WTC11 (cell line): Measurements from ENCODE around the gene DNPEP. TPM values are rescaled to one million over a fixed set of nuclear protein-coding genes. Genes with fewer than 3 reads are reported as not detected.

ENCODE experiments used
- ATAC-seq: fragments of 200-7000 bp; cut with Tn5 transposase; 2 replicates; pipeline ENCODE4 v1.10.0; 2021; ENCODE audit warnings: mild to moderate bottlenecking, moderate library complexity
- CTCF ChIA-PET: fragments of 300-600 bp; sonication (Branson Sonifier 250); formaldehyde crosslinking; loops from one replicate; lab custom pipeline; 2021; ENCODE audit warnings: antibody characterized with exemption; lab: Charles Lee
- POLR2A ChIA-PET: fragments of 350-600 bp; sonication (Branson Sonifier 250); formaldehyde crosslinking; loops from one replicate; lab custom pipeline; 2021; ENCODE audit warnings: antibody characterized with exemption; lab: Charles Lee
- DNase-seq: peaks from one replicate; pipeline ENCODE4 v3.0.0; 2021; ENCODE audit warnings: low spot score
- H3K27ac Mint-ChIP-seq: 2 replicates; pipeline ENCODE4 v1.8.0; 2021; ENCODE audit warnings: mixed read lengths
- H3K27me3 Mint-ChIP-seq: 2 replicates; pipeline ENCODE4 v1.8.0; 2021; ENCODE audit warnings: low read depth, mild to moderate bottlenecking, moderate library complexity, mixed read lengths
- H3K36me3 Mint-ChIP-seq: 2 replicates; pipeline ENCODE4 v1.8.0; 2021; ENCODE audit warnings: mixed read lengths
- H3K4me1 Mint-ChIP-seq: 2 replicates; pipeline ENCODE4 v1.8.0; 2022; ENCODE audit warnings: mixed read lengths
- H3K4me3 Mint-ChIP-seq: 2 replicates; pipeline ENCODE4 v1.8.0; 2021; ENCODE audit warnings: mild to moderate bottlenecking, moderate library complexity, mixed read lengths
- H3K9me3 Mint-ChIP-seq: 2 replicates; pipeline ENCODE4 v1.8.0; 2021; ENCODE audit warnings: mixed read lengths
- CREB1 ChIP-seq: sonication (generic); formaldehyde crosslinking; IDR thresholded peaks from 2 replicates; pipeline ENCODE4 v1.8.0; 2023; ENCODE audit warnings: mild to moderate bottlenecking, missing genetic modification reagents
- CREM ChIP-seq: sonication (generic); formaldehyde crosslinking; IDR thresholded peaks from 2 replicates; pipeline ENCODE4 v1.8.1; 2022; ENCODE audit warnings: mild to moderate bottlenecking, missing genetic modification reagents, moderate library complexity
- E2F5 ChIP-seq: sonication (generic); formaldehyde crosslinking; IDR thresholded peaks from 2 replicates; pipeline ENCODE4 v1.8.1; 2022; ENCODE audit warnings: mild to moderate bottlenecking, moderate library complexity, missing genetic modification reagents
- FOXP4 ChIP-seq: sonication (generic); formaldehyde crosslinking; IDR thresholded peaks from 2 replicates; pipeline ENCODE4 v1.8.0; 2022; ENCODE audit warnings: mild to moderate bottlenecking, missing genetic modification reagents
- GABPB1 ChIP-seq: sonication (generic); formaldehyde crosslinking; IDR thresholded peaks from 2 replicates; pipeline ENCODE4 v1.8.1; 2023; ENCODE audit warnings: mild to moderate bottlenecking, missing genetic modification reagents
- GRHL2 ChIP-seq: fragments of 250-450 bp; sonication (Bioruptor Pico); IDR thresholded peaks from 2 replicates; pipeline ENCODE4 v1.8.0; 2022; ENCODE audit warnings: mild to moderate bottlenecking, moderate library complexity; ENCODE audit not compliant: insufficient replicate concordance, severe bottlenecking
- JAZF1 ChIP-seq: fragments of 250-450 bp; sonication (Bioruptor Pico); IDR thresholded peaks from 2 replicates; pipeline ENCODE4 v1.9.0; 2021; ENCODE audit warnings: moderate library complexity, mild to moderate bottlenecking, inconsistent platforms
- JUN ChIP-seq: sonication (generic); formaldehyde crosslinking; IDR thresholded peaks from 2 replicates; pipeline ENCODE4 v1.8.0; 2023; ENCODE audit warnings: mild to moderate bottlenecking, missing genetic modification reagents
- MXD4 ChIP-seq: fragments of 250-450 bp; sonication (Bioruptor Pico); IDR thresholded peaks from 2 replicates; pipeline ENCODE4 v1.8.0; 2021; ENCODE audit warnings: mild to moderate bottlenecking, moderate library complexity, borderline replicate concordance
- NFE2L1 ChIP-seq: sonication (generic); formaldehyde crosslinking; IDR thresholded peaks from 2 replicates; pipeline ENCODE4 v1.8.1; 2023; ENCODE audit warnings: missing genetic modification reagents
- NFYB ChIP-seq: sonication (generic); formaldehyde crosslinking; conservative IDR thresholded peaks from 2 replicates; pipeline ENCODE4 v1.8.0; 2022; ENCODE audit warnings: low read depth, missing genetic modification reagents
- NR1H2 ChIP-seq: sonication (generic); formaldehyde crosslinking; IDR thresholded peaks from 2 replicates; pipeline ENCODE4 v1.9.0; 2021; ENCODE audit warnings: mild to moderate bottlenecking, moderate library complexity, missing genetic modification reagents
- NR3C1 ChIP-seq: sonication (generic); formaldehyde crosslinking; conservative IDR thresholded peaks from 2 replicates; pipeline ENCODE4 v1.8.1; 2023; ENCODE audit warnings: low read depth, mild to moderate bottlenecking, missing genetic modification reagents
- SMAD3 ChIP-seq: sonication (generic); formaldehyde crosslinking; IDR thresholded peaks from 2 replicates; pipeline ENCODE4 v1.8.0; 2022; ENCODE audit warnings: missing genetic modification reagents, mild to moderate bottlenecking, borderline replicate concordance
- SP1 ChIP-seq: sonication (generic); formaldehyde crosslinking; conservative IDR thresholded peaks from 2 replicates; pipeline ENCODE4 v1.8.1; 2022; ENCODE audit warnings: missing genetic modification reagents
- TEAD1 ChIP-seq: sonication (generic); formaldehyde crosslinking; IDR thresholded peaks from 2 replicates; pipeline ENCODE4 v1.8.0; 2022; ENCODE audit warnings: mild to moderate bottlenecking, missing genetic modification reagents
- ZNF317 ChIP-seq: sonication (generic); formaldehyde crosslinking; IDR thresholded peaks from 2 replicates; pipeline ENCODE4 v1.8.1; 2023; ENCODE audit warnings: low read depth, mild to moderate bottlenecking, moderate library complexity, missing genetic modification reagents, borderline replicate concordance
- ZNF416 ChIP-seq: fragments of 250-450 bp; sonication (Bioruptor Pico); IDR thresholded peaks from 2 replicates; pipeline ENCODE4 v1.9.0; 2021; ENCODE audit warnings: mild to moderate bottlenecking, inconsistent platforms
- ZNF671 ChIP-seq: fragments of 250-450 bp; sonication (Bioruptor Pico); IDR thresholded peaks from 2 replicates; pipeline ENCODE4 v1.8.0; 2021; ENCODE audit warnings: mild to moderate bottlenecking
- total RNA-seq: library from RNA; stranded (reverse); gene quantifications from 3 replicates; pipeline ENCODE4 v1.2.3, GENCODE V29; 2021
- TF ChIP-seq, protein P1 (sequence below): sonication (generic); formaldehyde crosslinking; IDR thresholded peaks from 2 replicates; pipeline ENCODE4 v1.8.0; 2022; ENCODE audit warnings: mild to moderate bottlenecking, missing genetic modification reagents
- TF ChIP-seq, protein P2 (sequence below): sonication (generic); formaldehyde crosslinking; conservative IDR thresholded peaks from 2 replicates; pipeline ENCODE4 v1.8.1; 2022; ENCODE audit warnings: mild to moderate bottlenecking, missing genetic modification reagents
- TF ChIP-seq, protein P3 (sequence below): sonication (generic); formaldehyde crosslinking; IDR thresholded peaks from 2 replicates; pipeline ENCODE4 v1.8.1; 2022; ENCODE audit warnings: mild to moderate bottlenecking, missing genetic modification reagents, moderate library complexity, borderline replicate concordance
- TF ChIP-seq, protein P4 (sequence below): fragments of 250-450 bp; sonication (Bioruptor Pico); IDR thresholded peaks from 2 replicates; pipeline ENCODE4 v1.9.0; 2021; ENCODE audit warnings: mild to moderate bottlenecking
- TF ChIP-seq, protein P5 (sequence below): sonication (generic); formaldehyde crosslinking; IDR thresholded peaks from 2 replicates; pipeline ENCODE4 v1.8.1; 2023; ENCODE audit warnings: mild to moderate bottlenecking, missing genetic modification reagents

DNPEP gene
- total RNA-seq, 1 experiment from 2014 or later = 67.6 TPM

DNA sequence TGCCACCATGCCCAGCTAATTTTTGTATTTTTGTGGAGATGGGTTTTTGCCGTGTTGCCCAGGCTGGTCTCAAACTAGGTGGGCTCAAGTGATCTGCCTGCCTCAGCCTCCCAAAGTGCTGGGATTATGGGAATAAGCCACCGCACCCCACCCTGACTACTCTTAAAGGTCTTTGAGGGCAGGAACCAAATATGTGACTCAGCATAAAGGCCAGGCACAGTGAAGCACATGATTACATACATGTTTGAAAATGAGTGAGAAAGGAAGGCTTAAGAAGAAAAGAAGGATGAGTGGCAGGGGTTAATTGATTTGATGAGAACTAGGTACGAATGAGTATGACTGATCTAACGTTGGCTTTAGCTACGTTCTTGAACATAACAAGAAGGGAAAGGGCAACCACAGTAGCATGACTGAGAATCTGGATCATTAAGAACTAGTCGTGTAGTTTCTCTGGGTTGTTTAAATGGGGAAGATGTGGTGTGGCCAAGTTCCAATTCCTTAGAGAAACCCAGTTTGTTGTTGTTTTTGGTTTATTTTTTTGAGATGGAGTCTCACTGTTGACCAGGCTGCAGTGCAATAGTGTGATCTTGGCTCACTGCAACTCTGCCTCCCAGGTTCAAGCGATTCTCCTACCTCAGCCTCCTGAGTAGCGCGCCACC, 61.9 kb downstream of the DNPEP start (continued):
- TF ChIP-seq NFYB (CRISPR knock-in tag) = no peak

GRCh38 chr2:219325136-219325535, 62.6 kb downstream of the DNPEP start:
- Mint-ChIP-seq H3K9me3 (no peaks in the 10 kb centered on the region), H3K36me3 (no peaks in the 10 kb centered on the region), H3K27ac (no peak overlapping the region), H3K4me1 (no peaks in the 10 kb centered on the region), H3K4me3 (no peak overlapping the region), H3K27me3 (peaks cover 60% of the 10 kb centered on the region)
- POLR2A ChIA-PET = no interaction called here
- no peak for ATAC-seq
- TF ChIP-seq MXD4 (CRISPR knock-in tag) (no peak), E2F5 (no peak), ZNF317 (CRISPR knock-in tag) (no peak), SP1 (CRISPR knock-in tag) (no peak), ZNF671 (CRISPR knock-in tag) (no peak), NFE2L1 (CRISPR knock-in tag) (no peak), TEAD1 (CRISPR knock-in tag) (no peak), NR3C1 (CRISPR knock-in tag) (no peak), CREM (CRISPR knock-in tag) (no peak), JAZF1 (CRISPR knock-in tag) (no peak), GABPB1 (CRISPR knock-in tag) (no peak), SMAD3 (CRISPR knock-in tag) (no peak)
- TF ChIP-seq, protein P1, sequence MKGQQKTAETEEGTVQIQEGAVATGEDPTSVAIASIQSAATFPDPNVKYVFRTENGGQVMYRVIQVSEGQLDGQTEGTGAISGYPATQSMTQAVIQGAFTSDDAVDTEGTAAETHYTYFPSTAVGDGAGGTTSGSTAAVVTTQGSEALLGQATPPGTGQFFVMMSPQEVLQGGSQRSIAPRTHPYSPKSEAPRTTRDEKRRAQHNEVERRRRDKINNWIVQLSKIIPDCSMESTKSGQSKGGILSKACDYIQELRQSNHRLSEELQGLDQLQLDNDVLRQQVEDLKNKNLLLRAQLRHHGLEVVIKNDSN (CRISPR knock-in tag) = no peak
- TF ChIP-seq, protein P2, sequence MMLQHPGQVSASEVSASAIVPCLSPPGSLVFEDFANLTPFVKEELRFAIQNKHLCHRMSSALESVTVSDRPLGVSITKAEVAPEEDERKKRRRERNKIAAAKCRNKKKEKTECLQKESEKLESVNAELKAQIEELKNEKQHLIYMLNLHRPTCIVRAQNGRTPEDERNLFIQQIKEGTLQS (CRISPR knock-in tag) = no peak
- TF ChIP-seq, protein P3, sequence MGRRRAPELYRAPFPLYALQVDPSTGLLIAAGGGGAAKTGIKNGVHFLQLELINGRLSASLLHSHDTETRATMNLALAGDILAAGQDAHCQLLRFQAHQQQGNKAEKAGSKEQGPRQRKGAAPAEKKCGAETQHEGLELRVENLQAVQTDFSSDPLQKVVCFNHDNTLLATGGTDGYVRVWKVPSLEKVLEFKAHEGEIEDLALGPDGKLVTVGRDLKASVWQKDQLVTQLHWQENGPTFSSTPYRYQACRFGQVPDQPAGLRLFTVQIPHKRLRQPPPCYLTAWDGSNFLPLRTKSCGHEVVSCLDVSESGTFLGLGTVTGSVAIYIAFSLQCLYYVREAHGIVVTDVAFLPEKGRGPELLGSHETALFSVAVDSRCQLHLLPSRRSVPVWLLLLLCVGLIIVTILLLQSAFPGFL (CRISPR knock-in tag) = no peak
- no peak for DNase-seq
- CTCF ChIA-PET = interaction anchor here (1.0 kb wide), 1 partner anchor 30 kb away, joined by 4 read pairs; no protein-coding TSS in a partner anchor

DNA sequence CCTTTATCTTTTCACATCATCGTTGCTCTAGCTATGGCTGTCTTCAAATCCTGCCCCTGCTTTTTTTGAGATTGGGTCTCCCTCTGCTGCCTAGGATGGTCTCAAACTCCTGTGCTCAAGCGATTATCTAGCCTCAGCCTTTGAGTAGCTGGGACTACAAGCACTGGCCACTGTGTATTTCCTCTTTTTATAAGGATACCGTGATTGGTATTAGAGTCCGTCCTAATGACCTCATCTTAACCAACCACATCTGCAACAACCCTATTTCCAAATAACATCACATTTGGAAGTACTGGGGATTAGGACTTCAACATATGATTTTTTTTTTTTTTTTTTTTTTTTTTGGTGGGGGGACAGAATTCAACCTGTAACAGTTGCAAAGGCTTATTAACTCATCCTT, 64.3 kb downstream of the DNPEP start:
- ATAC-seq = no peak
- H3K27ac Mint-ChIP-seq = no peak overlapping the region
- no peaks in the 10 kb centered on the region for H3K4me1 Mint-ChIP-seq
- ChIA-PET CTCF (interaction anchor here (0.8 to 1.5 kb wide), 2 partner anchors 12 to 29 kb away, joined by 3 to 8 read pairs; no protein-coding TSS in a partner anchor), POLR2A (interaction anchor here (0.6 to 0.7 kb wide), 2 partner anchors 54 to 356 kb away, joined by 5 to 7 read pairs; no protein-coding TSS in a partner anchor)
- H3K9me3 Mint-ChIP-seq = no peaks in the 10 kb centered on the region
- H3K36me3 Mint-ChIP-seq = no peaks in the 10 kb centered on the region
- H3K4me3 Mint-ChIP-seq = no peak overlapping the region
- no peak for DNase-seq
- peaks cover 43% of the 10 kb centered on the region for H3K27me3 Mint-ChIP-seq
- TF ChIP-seq MXD4 (CRISPR knock-in tag) = no peak
- TF ChIP-seq FOXP4 (CRISPR knock-in tag) = no peak
- TF ChIP-seq CREB1 (CRISPR knock-in tag) = no peak
- no peak for TF ChIP-seq NR1H2 (CRISPR knock-in tag)
- no peak for TF ChIP-seq JUN (CRISPR knock-in tag)
- TF ChIP-seq, protein P4, sequence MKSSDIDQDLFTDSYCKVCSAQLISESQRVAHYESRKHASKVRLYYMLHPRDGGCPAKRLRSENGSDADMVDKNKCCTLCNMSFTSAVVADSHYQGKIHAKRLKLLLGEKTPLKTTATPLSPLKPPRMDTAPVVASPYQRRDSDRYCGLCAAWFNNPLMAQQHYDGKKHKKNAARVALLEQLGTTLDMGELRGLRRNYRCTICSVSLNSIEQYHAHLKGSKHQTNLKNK = no peak
- no peak for TF ChIP-seq NFYB (CRISPR knock-in tag)
- no peak for TF ChIP-seq ZNF416 (CRISPR knock-in tag)
- TF ChIP-seq, protein P5, sequence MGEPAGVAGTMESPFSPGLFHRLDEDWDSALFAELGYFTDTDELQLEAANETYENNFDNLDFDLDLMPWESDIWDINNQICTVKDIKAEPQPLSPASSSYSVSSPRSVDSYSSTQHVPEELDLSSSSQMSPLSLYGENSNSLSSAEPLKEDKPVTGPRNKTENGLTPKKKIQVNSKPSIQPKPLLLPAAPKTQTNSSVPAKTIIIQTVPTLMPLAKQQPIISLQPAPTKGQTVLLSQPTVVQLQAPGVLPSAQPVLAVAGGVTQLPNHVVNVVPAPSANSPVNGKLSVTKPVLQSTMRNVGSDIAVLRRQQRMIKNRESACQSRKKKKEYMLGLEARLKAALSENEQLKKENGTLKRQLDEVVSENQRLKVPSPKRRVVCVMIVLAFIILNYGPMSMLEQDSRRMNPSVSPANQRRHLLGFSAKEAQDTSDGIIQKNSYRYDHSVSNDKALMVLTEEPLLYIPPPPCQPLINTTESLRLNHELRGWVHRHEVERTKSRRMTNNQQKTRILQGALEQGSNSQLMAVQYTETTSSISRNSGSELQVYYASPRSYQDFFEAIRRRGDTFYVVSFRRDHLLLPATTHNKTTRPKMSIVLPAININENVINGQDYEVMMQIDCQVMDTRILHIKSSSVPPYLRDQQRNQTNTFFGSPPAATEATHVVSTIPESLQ (CRISPR knock-in tag) = no peak
- no peak for TF ChIP-seq ZNF317 (CRISPR knock-in tag)
- no peak for TF ChIP-seq GRHL2 (CRISPR knock-in tag)
- TF ChIP-seq, protein P3 (CRISPR knock-in tag) = no peak
